RWPE1 (cell line): ENCODE measurements around the gene TRIM34.
A peak's percentile ranks its signal among the peaks of the same experiment; 100 is the strongest.

ENCODE experiments used
- CTCF ChIA-PET: fragments of 350-600 bp; sonication (Branson Sonifier 250); formaldehyde crosslinking; extraction: SDS; loops from one replicate; lab custom pipeline; 2021; lab: Yijun Ruan, JAX
- POLR2A ChIA-PET: fragments of 400-600 bp; formaldehyde crosslinking; extraction: SDS; loops from one replicate; lab custom pipeline; 2020; ENCODE audit warnings: antibody characterized with exemption; ENCODE audit not compliant: low non-redundant PET; lab: Yijun Ruan, JAX
- DNase-seq: peaks from one replicate; pipeline ENCODE4 v3.0.0; 2012; ENCODE audit warnings: low spot score
- H3K27ac ChIP-seq: fragments of 450-650 bp; 2 replicates; pipeline ENCODE4 v1.5.1; 2017
- CTCF ChIP-seq: fragments of 450-650 bp; conservative IDR thresholded peaks from 2 replicates; pipeline ENCODE4 v1.5.1; 2017; ENCODE audit warnings: low read depth, mild to moderate bottlenecking

TRIM34 gene

GRCh38 chr11:5603326-5603725, 21.5 kb upstream of the TRIM34 start:
- no peak for DNase-seq
- TF ChIP-seq CTCF, result no peak
- no peak overlapping the region for H3K27ac ChIP-seq
- CTCF ChIA-PET, result interaction anchor here (0.5 to 0.6 kb wide), 3 partner anchors 12 to 148 kb away, joined by 3 to 4 read pairs (median 4); no protein-coding TSS in a partner anchor
- POLR2A ChIA-PET, result no interaction called here

- POLR2A ChIA-PET, result no interaction called here
Observed at GRCh38 chr11:5604896-5605295, 19.9 kb upstream of the TRIM34 start.

GRCh38 chr11:5605849-5606248, 19.0 kb upstream of the TRIM34 start:
- ChIA-PET CTCF (interaction anchor here (0.6 to 0.9 kb wide), 2 partner anchors 279 to 1418 kb away, joined by 3 read pairs; no protein-coding TSS in a partner anchor), POLR2A (no interaction called here)
- no peak overlapping the region for H3K27ac ChIP-seq
- peak; percentile 56 for DNase-seq
- no peak; the same call in 1 of the 2 replicates for TF ChIP-seq CTCF

More at GRCh38 chr11:5604896-5605295, 19.9 kb upstream of the TRIM34 start:
- DNase-seq, result no peak
- TF ChIP-seq CTCF, result no peak
- CTCF ChIA-PET, result interaction anchor here (0.9 to 1.0 kb wide), 2 partner anchors 57 to 152 kb away, joined by 3 read pairs; no protein-coding TSS in a partner anchor
- no peak overlapping the region for H3K27ac ChIP-seq

GRCh38 chr11:5608808-5609207, 16.0 kb upstream of the TRIM34 start:
- CTCF ChIA-PET, result no interaction called here
- POLR2A ChIA-PET, result no interaction called here
- TF ChIP-seq CTCF, result no peak
- no peak overlapping the region for H3K27ac ChIP-seq
- DNase-seq, result no peak

GRCh38 chr11:5610446-5610845, 14.4 kb upstream of the TRIM34 start:
- POLR2A ChIA-PET, result no interaction called here
- no peak for DNase-seq
- no peak overlapping the region for H3K27ac ChIP-seq
- no peak for TF ChIP-seq CTCF
- CTCF ChIA-PET, result interaction anchor here (0.6 kb wide), 1 partner anchor 9 kb away, joined by 3 read pairs; no protein-coding TSS in a partner anchor

GRCh38 chr11:5611627-5612026, 13.2 kb upstream of the TRIM34 start:
- no peak for TF ChIP-seq CTCF
- POLR2A ChIA-PET, result no interaction called here
- H3K27ac ChIP-seq, result no peak overlapping the region
- DNase-seq, result no peak
- CTCF ChIA-PET, result no interaction called here
